ENCODE results near the gene KCNS3.

KCNS3 gene

GRCh38 chr2:17971531-17972125 lies 93.2 kb downstream of the KCNS3 start:
- Histone ChIP-seq H3K4me3 (ENCODE audit: low read length) (no peak overlapping the region), H3K9me2 (replicated peaks; ENCODE audit: control insufficient read depth, low read length) (no peaks in the 10 kb centered on the region), H3K79me2 (ENCODE audit: control insufficient read depth, low read length) (no peaks in the 10 kb centered on the region), H3K27ac (ENCODE audit: low read depth, low read length) (no peak overlapping the region), H3K36me3 (ENCODE audit: control insufficient read depth, low read length) (no peaks in the 10 kb centered on the region), H3K4me2 (ENCODE audit: low read length) (no peak overlapping the region), H3K27me3 (ENCODE audit: control insufficient read depth, low read length) (no peaks in the 10 kb centered on the region), H3F3A (ENCODE audit: control insufficient read depth, insufficient read depth) (no peaks in the 10 kb centered on the region), H3K9me3 (ENCODE audit: control insufficient read depth, insufficient read depth, low read length) (no peaks in the 10 kb centered on the region), H4K20me1 (ENCODE audit: control insufficient read depth, insufficient read depth, low read depth, low read length) (no peaks in the 10 kb centered on the region), H3K4me1 (ENCODE audit: control insufficient read depth, low read length) (peaks cover 7% of the 10 kb centered on the region)
- TF ChIP-seq EZH2phosphoT487 (IDR thresholded peaks at IDR 0.05; ENCODE audit: borderline replicate concordance, low read length) = no peak
- TF ChIP-seq CTCF (IDR thresholded peaks at IDR 0.05; ENCODE audit: low read depth, low read length, poor library complexity, severe bottlenecking) = no peak

GRCh38 chr2:17972991-17973390 lies 94.5 kb downstream of the KCNS3 start:
- H3K36me3 ChIP-seq (ENCODE audit: control insufficient read depth, low read length) = no peaks in the 10 kb centered on the region
- no peaks in the 10 kb centered on the region for H4K20me1 ChIP-seq (ENCODE audit: control insufficient read depth, insufficient read depth, low read depth, low read length)
- TF ChIP-seq EZH2phosphoT487 (IDR thresholded peaks at IDR 0.05; ENCODE audit: borderline replicate concordance, low read length) = no peak
- no peak for TF ChIP-seq CTCF (IDR thresholded peaks at IDR 0.05; ENCODE audit: low read depth, low read length, poor library complexity, severe bottlenecking)
- no peaks in the 10 kb centered on the region for H3K27me3 ChIP-seq (ENCODE audit: control insufficient read depth, low read length)
- no peak overlapping the region for H3K4me2 ChIP-seq (ENCODE audit: low read length)
- H3F3A ChIP-seq (ENCODE audit: control insufficient read depth, insufficient read depth) = no peaks in the 10 kb centered on the region
- no peaks in the 10 kb centered on the region for H3K4me1 ChIP-seq (ENCODE audit: control insufficient read depth, low read length)
- H3K4me3 ChIP-seq (ENCODE audit: low read length) = no peak overlapping the region
- H3K79me2 ChIP-seq (ENCODE audit: control insufficient read depth, low read length) = no peaks in the 10 kb centered on the region
- no peaks in the 10 kb centered on the region for H3K9me3 ChIP-seq (ENCODE audit: control insufficient read depth, insufficient read depth, low read length)
- no peaks in the 10 kb centered on the region for H3K9me2 ChIP-seq (replicated peaks; ENCODE audit: control insufficient read depth, low read length)
- H3K27ac ChIP-seq (ENCODE audit: low read depth, low read length) = no peak overlapping the region

GRCh38 chr2:17975401-17975800 lies 96.9 kb downstream of the KCNS3 start:
- H3K4me1 ChIP-seq (ENCODE audit: control insufficient read depth, low read length) = no peaks in the 10 kb centered on the region
- no peak overlapping the region for H3K4me3 ChIP-seq (ENCODE audit: low read length)
- H3K27me3 ChIP-seq (ENCODE audit: control insufficient read depth, low read length) = no peaks in the 10 kb centered on the region
- no peaks in the 10 kb centered on the region for H4K20me1 ChIP-seq (ENCODE audit: control insufficient read depth, insufficient read depth, low read depth, low read length)
- H3K36me3 ChIP-seq (ENCODE audit: control insufficient read depth, low read length) = no peaks in the 10 kb centered on the region
- no peaks in the 10 kb centered on the region for H3K9me2 ChIP-seq (replicated peaks; ENCODE audit: control insufficient read depth, low read length)
- no peak for TF ChIP-seq EZH2phosphoT487 (IDR thresholded peaks at IDR 0.05; ENCODE audit: borderline replicate concordance, low read length)
- TF ChIP-seq CTCF (IDR thresholded peaks at IDR 0.05; ENCODE audit: low read depth, low read length, poor library complexity, severe bottlenecking) = no peak
- no peak overlapping the region for H3K4me2 ChIP-seq (ENCODE audit: low read length)
- H3F3A ChIP-seq (ENCODE audit: control insufficient read depth, insufficient read depth) = no peaks in the 10 kb centered on the region
- H3K27ac ChIP-seq (ENCODE audit: low read depth, low read length) = no peak overlapping the region
- H3K79me2 ChIP-seq (ENCODE audit: control insufficient read depth, low read length) = no peaks in the 10 kb centered on the region
- no peaks in the 10 kb centered on the region for H3K9me3 ChIP-seq (ENCODE audit: control insufficient read depth, insufficient read depth, low read length)

Measured in DOHH2 (cell line).